GM18526 (cell line): ENCODE measurements around the gene CYCS.

Source experiments
- POLR2A ChIP-seq: IDR thresholded peaks from 3 replicates; pipeline ENCODE4 v1.6.1; 2011; ENCODE audit not compliant: insufficient read length; ENCODE audit errors: extremely low read depth

Gene CYCS

DNA sequence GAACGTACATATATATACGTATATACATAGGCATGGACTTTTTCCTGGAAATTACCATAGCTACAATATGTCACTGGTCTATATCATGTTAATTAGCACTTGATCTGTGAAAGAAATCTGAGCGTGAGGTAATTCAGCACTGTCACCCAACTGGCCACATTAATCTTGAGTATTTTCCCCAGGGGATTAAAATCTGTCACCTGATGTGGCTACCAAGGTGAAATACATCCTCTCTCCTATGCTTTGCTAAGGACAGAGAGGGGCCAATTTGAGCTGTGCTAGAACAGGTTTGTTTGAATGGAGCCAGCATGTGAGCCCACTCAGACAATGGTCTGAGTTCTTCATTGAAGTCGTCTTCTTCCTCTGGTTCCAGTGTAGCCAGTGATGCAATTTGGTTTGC is 33.3 kb downstream of the CYCS start:
- TF ChIP-seq POLR2A, result no peak

DNA sequence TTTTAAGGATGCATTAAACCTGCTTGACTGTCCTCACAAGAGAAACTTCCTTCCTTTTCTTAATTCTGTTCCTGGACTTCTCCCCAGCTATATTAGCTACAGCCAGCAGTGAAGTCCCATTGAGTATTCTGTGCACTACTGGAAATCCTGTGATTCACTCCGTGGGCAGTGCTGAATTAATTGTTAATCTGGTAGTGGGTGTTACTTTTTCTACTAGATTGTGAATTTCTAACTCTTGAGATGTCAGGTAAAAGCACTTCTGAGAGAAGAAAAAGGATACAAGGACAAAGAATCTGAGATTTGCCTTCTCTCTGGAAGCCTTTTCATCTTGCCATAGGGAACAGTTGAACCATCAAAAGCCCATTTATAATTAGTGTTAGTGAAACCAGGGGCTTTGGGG is 33.9 kb downstream of the CYCS start:
- no peak for TF ChIP-seq POLR2A

DNA sequence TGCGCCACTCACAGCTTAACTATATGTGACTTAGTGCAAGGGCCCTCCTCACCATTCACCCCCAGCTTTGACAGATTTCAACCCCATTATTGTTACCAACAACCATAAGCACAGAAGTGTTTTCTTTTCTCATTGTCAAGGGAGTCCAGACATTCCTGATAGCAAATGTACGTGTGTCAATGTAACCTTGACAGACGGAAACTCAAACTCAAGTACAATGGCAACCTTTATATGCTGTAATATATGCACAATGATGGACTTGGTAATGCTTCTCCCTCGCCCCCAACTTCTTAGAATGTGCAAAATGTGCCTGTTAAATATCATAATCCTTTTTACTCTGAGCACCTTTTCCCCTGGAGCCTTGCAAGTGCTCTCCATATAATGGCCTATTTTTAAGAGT is 34.7 kb downstream of the CYCS start:
- TF ChIP-seq POLR2A, result no peak

DNA sequence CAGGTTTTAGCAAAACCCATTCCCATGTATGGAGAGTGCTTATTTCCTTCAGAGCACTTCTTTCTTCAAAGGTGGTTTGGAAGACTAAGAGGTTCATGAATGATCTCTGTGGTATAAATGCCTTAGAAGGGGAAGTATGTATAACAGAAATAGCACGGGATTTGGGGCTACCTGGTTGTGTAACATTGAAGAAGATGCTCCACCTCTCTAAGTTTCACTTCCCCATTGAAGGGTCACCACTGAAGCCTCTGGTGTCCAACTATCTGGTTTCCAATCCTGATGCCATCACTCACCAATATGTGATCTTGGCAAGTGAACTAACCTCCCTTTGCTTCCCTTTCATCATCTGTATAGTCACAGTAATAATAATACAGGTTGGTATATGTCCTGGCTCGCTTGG is 37.2 kb downstream of the CYCS start:
- no peak for TF ChIP-seq POLR2A

DNA sequence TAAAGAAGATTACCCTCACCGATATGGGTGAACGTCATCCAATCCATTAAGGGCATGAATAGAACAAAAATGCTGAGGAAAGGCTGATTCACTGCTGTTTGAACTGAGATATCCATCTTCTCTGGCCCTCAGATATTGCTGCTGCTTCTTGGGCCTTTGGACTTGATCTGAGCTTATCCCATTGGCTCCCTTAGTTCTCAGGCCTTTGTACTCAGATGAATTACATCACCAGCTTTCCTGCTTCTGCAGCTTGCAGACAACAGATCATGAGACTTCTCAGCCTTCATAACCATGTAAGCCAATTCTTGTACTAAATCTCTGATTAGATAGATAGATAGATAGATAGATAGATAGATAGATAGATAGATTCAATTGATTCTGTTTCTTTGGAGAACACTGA is 40.2 kb downstream of the CYCS start:
- no peak for TF ChIP-seq POLR2A

DNA sequence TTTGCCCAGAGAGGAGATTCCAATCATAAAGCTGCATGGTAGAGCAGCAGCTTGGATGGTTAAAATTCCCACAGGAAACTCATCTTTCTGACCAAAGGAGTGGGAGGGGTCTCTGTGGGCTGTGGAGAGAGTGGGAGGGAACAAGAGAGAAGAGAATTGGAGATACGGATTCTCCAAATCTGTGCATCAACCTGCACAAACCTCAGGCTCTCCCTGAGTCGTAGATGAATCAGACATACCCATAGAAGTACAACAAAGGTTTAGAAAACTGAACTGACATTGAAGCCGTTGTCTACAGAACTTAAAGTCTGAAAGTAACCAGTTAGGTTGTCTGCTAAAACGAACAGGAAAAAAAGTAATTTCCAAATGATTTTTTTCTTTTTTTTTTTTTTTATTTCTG is 41.9 kb downstream of the CYCS start:
- no peak for TF ChIP-seq POLR2A

DNA sequence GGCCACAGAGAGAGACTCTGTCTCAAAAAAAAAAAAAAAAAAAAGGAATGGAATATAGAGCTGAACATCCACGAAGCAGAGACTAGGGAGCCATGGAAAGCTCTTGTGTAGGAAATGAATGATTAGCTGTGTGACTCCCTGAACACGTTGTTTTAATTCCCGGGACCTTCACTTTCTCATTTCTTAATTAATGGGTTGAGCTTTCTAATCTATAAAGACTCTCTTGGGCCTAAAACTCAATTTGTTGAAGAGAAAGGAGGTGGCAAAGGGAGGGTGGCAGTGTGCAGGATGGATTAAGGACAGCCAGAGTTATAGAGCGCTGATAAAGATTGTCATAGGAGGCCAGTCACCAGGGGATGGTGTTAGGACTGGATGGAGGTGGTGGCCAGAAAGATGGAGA is 48.0 kb downstream of the CYCS start:
- TF ChIP-seq POLR2A, result no peak

DNA sequence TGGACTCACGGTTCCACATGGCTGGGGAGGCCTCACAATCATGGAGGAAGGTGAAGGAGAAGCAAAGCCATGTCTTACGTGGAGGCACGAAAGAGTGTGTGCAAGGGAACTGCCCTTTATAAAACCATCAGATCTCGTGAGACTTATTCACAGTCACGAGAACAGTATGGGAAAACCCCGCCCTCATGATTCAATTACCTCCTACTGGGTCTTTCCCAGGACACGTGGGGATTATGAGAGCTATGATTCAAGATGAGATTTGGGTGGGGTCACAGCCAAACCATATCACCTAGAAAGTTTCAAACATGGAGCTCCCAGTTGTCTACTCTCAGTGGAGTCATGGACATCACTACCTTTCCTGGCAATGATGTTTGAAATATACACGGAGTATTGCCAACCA is 49.6 kb downstream of the CYCS start:
- TF ChIP-seq POLR2A, result no peak

DNA sequence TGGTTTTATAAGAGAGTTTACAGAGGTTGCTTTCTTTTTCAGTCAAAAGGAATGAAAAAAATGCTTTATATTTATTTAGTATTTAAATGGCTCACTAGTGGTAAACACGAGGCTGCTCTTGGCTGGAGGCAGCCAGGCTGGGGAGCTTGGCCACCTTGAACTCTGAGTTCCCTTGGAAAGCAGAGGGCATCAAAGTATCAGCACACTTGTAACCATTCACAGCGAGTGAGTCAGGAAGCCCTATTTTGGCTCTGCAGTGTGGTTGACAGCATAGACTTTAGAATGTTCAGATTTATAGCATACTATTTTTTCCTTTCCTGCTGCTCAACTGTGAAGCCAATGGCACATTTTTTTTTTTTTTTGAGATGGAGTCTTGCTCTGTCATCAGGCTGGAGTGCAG is 51.6 kb downstream of the CYCS start:
- no peak for TF ChIP-seq POLR2A
